Measurements from ENCODE around the gene MPRIP. TPM values are rescaled to one million over a fixed set of nuclear protein-coding genes. Genes with fewer than 3 reads are reported as not detected.

MPRIP gene
- total RNA-seq, 1 donor from 2014 or later: 102 TPM

DNA sequence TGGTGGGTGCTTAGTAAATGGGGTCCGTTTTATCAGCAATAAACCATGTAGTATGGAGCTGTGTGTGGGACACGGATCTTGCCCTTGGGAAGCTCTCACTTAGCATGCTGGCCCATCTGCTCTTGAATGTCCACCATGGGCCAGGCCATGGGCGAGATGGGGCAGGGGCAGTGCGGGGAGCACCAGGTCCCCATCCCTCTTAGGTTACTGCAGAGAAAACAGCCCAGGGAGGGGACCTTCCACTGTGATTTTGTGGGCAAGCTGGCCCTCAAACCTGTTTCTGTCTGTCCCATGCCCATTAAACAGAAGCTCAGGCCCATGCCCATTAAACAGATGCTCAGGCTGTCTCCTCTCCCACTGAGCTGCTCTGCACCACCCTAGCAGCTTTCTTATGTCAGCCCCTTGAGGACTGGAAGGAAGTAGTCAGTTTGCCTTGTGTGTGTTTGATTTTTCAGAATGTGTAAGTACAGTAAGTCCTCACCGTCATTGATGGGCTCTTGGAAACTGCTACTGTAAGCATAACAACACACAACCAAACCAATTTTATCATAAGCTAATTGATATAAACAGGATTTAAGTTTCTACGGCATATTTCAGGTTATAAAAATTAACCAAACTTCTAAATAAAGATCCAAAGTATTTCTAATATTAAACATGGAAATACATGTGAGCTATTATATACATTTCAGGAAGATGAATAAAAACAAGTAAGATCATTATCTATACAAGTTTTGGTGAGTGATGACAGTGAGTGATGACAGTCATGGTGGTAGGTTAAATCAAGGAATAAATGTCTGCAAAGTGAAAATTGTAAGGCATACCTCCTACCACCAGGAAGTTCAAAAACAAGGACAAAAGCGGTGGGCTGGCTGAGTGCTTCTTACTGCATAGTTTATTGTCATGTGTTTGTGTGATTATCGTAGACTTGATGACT lies 11.5 kb downstream of the MPRIP start:
- no peak overlapping the region for H3K4me3 ChIP-seq (ENCODE audit: low read depth, low read length)
- DNase-seq (ENCODE audit: low read depth): no peak
- TF ChIP-seq, protein P1, sequence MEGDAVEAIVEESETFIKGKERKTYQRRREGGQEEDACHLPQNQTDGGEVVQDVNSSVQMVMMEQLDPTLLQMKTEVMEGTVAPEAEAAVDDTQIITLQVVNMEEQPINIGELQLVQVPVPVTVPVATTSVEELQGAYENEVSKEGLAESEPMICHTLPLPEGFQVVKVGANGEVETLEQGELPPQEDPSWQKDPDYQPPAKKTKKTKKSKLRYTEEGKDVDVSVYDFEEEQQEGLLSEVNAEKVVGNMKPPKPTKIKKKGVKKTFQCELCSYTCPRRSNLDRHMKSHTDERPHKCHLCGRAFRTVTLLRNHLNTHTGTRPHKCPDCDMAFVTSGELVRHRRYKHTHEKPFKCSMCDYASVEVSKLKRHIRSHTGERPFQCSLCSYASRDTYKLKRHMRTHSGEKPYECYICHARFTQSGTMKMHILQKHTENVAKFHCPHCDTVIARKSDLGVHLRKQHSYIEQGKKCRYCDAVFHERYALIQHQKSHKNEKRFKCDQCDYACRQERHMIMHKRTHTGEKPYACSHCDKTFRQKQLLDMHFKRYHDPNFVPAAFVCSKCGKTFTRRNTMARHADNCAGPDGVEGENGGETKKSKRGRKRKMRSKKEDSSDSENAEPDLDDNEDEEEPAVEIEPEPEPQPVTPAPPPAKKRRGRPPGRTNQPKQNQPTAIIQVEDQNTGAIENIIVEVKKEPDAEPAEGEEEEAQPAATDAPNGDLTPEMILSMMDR (conservative IDR thresholded peaks at IDR 0.05; ENCODE audit: low read depth, low read length): no peak

DNA sequence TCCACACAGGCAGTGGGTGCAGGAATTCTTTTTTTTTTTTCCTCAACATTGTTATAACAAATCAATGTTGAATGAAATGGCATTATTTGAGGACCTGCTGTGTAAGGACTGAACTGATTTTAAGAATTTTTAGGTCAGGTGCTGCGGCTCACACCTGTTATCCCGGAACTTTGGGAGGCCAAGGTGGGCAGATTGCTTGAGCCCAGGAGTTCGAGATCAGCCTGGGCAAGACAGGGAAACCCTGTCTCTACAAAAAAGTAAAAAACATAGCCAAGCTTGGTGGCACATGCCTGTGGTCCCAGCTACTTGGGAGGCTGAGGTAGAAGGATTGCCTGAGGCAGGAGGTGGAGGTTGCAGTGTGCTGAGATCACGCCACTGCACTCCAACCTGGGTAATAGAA lies 12.4 kb downstream of the MPRIP start:
- DNase-seq (ENCODE audit: low read depth): no peak
- H3K4me3 ChIP-seq (ENCODE audit: low read depth, low read length): no peak overlapping the region
- TF ChIP-seq, protein P1 (conservative IDR thresholded peaks at IDR 0.05; ENCODE audit: low read depth, low read length): no peak

DNA sequence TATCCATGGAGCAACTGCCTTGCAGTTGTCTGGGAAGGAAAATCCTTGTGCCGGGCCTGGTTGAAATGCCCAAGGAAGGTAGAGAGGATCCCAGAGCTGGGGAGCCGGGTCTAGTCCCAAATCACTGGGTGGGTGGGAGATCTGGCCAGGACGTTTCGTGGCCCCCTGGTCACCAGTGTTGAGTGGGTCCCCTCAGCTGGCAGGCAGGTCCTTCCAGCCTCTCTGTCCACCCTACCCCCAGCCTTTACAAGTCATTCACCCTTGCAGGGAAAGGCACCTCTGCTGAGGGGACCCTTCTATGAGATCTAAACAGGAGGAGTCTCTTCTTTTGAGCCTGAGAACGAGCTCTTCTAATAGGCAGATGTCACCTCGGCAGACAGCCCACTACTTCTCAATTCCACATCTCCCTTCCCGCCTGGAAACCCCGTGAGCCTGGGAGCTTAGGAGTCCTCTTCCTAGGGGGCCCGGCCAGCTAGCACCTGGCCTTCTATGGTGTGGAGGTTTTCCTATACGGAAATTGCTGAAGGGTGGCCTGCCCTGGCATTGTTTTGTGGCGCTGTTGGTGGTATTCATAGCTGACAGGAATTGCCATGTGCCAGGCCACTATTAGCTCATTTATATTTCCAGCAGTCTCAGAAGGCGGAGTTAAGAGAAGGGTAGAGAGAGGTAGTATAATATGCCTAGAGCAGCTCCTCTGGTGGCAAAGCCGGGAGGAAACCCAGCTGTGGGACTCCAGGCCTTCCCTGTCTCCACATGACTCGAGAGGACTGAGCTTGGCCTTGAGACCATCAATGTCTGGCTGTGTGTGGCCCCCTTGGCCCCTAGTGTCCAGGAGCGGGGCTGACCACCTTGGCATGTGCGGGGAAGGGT lies 13.3 kb downstream of the MPRIP start:
- no peak overlapping the region for H3K4me3 ChIP-seq (ENCODE audit: low read depth, low read length)
- TF ChIP-seq, protein P1 (conservative IDR thresholded peaks at IDR 0.05; ENCODE audit: low read depth, low read length): peak; percentile 5
- no peak for DNase-seq (ENCODE audit: low read depth)

DNA sequence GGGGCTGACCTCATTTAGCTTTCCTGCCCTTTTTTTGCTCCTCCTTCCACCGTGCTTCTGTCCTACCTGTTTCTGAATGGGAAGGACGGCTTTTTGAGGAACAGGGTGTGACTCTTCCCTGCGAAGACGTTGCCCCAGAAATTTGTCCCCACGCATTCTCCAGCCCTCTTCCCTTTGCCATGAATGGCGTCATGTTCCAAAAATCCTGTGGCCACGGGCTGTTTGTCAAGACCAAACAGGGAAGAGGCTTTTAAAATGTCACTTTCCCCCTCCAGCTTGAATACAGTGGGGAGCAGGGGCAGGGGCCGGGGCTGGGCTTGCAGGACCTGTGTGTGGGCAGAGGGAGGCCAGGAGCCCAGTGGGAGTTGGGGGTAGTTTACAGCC lies 13.9 kb downstream of the MPRIP start:
- no peak for DNase-seq (ENCODE audit: low read depth)
- TF ChIP-seq, protein P1 (conservative IDR thresholded peaks at IDR 0.05; ENCODE audit: low read depth, low read length): no peak
- no peak overlapping the region for H3K4me3 ChIP-seq (ENCODE audit: low read depth, low read length)

DNA sequence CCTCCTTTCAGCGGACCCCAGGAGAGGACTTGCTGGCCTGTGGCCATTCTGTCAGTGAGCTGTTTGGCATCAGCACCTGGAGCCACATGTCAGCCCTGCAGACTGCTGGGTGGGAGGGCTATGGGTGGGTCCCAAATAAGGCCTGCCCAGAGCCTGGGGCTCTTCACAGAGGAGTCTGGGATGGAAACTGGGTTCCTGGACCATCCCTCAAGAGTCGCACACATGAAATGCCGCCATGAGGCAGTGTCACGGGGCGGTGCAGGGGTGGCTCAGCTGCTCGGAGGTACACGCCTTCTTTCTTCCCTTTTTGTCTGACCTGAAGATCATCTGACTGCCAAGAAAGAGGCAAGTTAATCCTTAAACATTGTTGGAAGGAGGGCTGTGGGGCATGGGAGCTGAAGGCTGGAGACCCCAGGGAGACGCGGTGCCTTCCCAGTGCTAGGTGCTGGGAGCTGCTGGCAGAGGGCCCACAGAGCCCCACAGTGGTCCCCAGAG lies 14.8 kb downstream of the MPRIP start:
- TF ChIP-seq, protein P1 (conservative IDR thresholded peaks at IDR 0.05; ENCODE audit: low read depth, low read length): no peak
- no peak overlapping the region for H3K4me3 ChIP-seq (ENCODE audit: low read depth, low read length)
- DNase-seq (ENCODE audit: low read depth): no peak

DNA sequence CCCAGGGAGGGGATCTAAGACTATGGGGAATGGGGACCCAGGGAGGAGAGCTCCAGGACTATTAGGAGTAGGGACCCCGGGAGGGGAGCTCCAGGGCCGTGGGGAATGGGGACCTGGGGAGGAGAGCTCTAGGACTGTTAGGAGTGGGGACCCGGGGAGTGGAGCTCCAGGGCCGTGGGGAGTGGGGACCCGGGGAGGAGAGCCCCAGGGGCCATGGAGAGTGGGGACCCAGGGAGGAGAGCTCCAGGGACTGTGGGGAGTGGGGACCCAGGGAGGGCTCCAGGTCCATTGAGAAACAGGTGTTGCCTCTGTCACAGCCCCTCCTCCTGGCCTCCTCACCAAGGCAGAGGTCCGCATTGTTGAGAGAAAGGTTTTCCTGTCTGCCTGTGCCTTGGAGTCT lies 16.0 kb downstream of the MPRIP start:
- H3K4me3 ChIP-seq (ENCODE audit: low read depth, low read length): no peak overlapping the region
- TF ChIP-seq, protein P1 (conservative IDR thresholded peaks at IDR 0.05; ENCODE audit: low read depth, low read length): no peak
- no peak for DNase-seq (ENCODE audit: low read depth)

Data from epithelial cell of proximal tubule (primary cell).